Activated CD4-positive, alpha-beta T cell treated with anti-CD3 and anti-CD28 coated beads, Interleukin-2, amount 50 U/mL, for 4 hours (primary cell): Measurements from ENCODE around the gene WAC.
"Not testable (repeated sequence)": the region's sequence is repeated elsewhere in the genome, so short reads cannot be mapped to it uniquely, and the experiment has no call there.

ENCODE experiments used
- DNase-seq, 2 experiments: peaks; one replicate each; pipeline ENCODE4 v3.0.0-alpha.2; 2020

The WAC gene

DNA sequence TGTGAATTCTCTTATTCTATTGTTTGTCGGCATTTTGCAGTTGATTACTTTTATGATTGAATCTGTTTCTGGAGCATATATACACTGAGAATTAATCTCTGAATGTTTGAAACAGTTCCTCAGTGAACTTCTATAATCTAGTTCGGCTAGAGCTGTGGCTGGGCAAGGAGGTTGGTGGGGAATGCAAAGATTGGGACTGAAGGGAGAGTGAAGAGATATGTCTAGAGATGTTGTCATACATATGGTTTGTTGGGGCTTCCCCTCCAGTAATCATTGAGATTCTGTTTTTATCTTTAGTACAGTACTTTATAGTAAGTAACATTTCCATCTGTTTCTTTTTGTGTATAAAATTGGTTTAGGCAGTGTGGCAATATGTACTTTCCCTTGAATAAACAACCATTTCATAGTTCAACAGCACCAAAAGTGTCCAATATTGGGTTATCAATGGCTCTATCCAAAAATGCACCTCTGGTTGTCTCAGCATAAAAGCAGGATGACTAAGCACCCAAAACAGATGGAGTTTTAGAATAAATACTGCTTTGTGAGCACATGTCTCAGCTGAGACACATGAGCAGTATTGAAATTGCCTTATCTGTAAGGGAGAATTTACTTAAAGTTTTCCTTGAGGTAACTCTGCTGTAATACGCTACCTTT lies 36.7 kb downstream of the WAC start:
- DNase-seq = no peak

DNA sequence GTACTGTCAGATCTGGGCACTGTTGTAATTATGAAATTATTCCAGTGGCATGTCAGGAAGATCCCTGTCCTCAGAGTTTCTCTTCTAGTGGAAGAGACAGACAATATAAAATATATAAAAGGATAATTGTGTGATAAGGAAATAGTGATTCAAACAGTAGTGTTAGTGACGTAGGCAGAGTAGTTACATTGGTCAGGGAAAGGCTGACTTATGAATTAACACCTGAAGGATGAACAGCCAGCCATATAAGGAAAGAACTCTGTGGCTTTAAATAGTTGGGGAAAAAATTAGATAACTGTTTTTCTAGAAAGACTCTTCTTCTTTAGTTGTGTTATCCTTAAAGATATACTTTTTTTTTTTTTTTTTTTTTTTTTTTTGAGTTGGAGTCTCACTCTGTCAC lies 37.7 kb downstream of the WAC start:
- no peak for DNase-seq

DNA sequence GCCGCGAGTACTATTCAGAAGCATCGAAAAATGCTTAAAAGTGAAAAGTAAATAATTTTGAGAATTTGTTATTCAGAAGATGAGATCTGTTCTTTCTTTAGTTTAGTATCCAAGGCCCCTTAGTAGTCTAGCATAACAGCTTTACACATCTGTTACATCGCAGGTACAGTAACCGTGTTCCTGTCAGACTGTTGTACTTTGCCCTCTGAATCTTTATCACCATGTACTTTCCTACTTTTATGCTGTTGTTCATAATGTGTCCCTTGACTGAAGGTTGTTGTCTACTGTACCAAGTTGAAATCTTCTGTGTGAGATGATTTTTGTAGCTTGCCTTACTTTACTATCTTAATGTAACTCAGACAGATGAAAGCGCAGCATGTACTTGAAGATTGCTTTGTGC lies 38.3 kb downstream of the WAC start:
- no peak for DNase-seq

DNA sequence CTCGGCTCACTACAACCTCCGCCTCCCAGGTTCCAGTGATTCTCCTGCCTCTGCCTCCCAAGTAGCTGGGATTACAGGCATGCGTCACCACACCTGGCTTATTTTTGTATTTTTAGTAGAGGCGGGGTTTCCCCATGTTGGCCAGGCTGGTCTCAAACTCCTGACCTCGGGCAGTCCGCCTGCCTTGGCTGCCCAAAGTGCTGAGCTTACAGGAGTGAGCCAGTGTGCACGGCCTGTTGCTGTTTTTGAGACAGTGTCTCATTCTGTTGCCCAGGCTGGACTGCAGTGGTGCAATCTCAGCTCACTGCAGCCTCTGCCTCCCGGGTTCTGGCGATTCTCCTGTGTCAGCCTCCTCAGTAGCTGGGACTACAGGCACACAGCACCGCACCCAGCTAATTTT lies 41.3 kb downstream of the WAC start:
- not testable (repeated sequence) for DNase-seq

DNA sequence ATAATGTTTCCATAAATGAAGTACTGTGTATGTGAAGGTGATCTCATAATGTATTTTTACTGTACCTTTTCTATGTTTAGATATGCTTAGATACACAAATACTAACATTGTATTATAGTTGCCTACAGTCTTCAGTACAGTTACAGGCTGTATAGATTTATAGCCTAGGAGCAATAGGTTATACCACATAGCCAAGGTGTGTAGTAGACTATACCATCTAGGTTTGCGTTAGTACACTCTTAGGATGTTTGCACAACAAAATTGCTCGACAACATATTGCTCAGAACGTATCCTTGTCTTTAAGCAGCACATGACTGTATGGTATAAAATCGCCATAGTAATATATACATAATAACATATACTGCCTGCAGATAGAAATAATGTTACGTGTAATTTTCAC lies 42.9 kb downstream of the WAC start:
- DNase-seq = no peak

DNA sequence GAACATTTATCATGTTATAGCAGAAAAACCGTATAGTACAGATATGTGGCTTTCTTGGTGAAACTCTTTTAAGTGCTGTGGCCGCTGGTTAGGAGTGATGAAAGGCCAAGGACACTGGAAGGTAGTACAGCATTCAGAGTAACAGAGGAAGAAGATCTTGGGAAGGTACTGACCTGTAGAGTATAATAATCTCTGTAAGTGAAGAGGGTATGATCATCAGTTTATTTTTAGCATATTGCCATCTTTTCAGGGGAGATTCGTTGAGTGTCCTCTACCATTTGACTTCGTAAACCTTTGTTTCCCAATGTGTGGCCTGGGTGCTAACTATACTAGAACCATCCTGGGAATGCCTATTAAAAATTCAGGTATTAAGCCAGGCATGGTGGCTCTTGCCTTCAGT lies 44.6 kb downstream of the WAC start:
- DNase-seq = no peak

DNA sequence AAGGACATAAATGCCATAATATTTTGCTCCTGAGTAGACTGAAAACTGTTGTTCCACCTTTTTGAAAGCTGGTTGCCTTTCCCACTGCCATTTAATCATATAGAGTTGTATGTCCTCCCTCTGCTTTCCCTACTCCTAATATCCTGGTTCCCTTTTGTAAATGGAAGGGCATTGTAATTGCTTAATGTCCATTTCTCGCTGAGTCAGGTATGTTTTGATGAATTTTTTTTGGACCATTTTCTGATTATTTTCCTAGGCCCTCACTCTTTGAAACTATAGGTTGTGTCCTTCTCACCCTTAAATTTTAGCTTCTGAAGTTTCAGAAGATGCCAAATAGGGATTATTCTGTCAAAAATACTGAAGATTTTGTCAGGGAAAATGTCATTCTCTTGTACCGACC lies 45.5 kb downstream of the WAC start:
- no peak for DNase-seq

DNA sequence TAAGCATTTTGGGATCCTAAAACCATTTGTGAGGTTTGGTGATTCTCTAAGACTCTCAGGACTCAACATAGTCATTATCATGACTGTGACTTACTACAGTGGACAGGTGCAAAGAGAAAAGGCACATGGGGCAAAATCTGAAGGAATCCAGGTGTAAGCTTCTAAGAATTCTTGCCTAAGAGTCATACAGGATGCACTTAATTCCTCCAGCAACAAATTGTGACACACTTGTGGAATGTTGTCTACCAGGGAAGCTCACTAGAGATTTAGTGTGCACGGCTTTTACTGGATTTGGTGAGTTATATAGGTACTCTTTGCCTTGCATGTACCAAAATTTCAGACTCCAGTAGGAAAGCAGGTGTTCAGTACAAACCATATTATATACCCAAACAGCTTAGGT lies 47.9 kb downstream of the WAC start:
- DNase-seq = no peak

DNA sequence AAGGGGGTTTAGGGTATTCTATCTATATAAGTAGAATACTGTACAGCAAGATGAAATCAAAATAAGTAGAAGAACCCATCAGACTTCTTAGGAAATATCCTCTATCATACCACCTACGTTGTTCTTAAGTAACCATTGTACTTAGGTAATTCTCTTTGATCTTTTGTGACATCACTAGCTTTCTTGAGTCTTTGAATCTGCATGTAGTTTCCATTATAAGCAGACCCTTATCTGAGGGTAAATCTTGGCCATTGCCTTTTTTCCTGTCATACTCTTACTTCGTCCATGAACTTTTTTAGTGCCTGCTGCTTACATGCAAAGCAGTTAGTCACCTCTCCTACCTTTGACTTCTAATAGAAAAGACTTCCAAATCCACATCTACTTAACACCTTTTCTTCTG lies 49.0 kb downstream of the WAC start:
- no peak for DNase-seq

DNA sequence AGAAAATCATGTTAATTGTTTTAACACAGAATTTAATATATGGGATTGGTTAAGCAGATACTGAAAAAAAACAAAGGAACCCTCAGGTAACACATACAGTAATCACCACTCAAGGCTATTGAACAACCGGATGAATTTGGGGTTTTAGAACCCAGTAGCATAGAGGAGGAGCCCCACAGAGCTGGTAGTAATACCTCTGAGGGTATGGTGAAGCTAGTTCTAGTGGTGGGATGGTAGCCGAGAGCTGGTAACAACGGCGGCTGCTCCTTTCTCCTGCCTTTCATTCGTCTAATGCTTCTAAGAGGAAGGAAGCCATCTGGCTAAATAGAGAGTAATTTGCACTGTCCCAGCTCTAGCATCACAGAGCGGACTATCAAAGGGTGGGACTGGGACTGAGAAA lies 52.2 kb downstream of the WAC start:
- DNase-seq = no peak

DNA sequence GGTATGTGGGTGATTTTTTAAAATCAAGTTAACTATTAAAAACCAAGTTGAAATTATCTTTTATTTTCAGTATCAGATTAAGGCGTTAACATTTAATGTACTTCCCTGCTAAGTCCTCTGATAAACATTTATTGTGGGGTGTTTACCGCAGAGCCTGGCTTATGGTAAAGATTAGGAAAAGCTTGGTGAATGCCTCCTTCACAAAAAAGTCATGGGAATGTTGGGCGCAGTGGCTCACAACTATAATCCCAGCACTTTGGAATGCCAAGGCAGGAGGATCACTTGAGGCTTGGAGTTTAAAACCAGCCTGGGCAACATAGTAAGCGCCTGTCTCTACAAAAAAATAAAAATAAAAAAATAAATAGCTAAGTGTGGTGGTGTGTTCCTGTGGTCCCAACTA lies 53.3 kb downstream of the WAC start:
- no peak for DNase-seq

DNA sequence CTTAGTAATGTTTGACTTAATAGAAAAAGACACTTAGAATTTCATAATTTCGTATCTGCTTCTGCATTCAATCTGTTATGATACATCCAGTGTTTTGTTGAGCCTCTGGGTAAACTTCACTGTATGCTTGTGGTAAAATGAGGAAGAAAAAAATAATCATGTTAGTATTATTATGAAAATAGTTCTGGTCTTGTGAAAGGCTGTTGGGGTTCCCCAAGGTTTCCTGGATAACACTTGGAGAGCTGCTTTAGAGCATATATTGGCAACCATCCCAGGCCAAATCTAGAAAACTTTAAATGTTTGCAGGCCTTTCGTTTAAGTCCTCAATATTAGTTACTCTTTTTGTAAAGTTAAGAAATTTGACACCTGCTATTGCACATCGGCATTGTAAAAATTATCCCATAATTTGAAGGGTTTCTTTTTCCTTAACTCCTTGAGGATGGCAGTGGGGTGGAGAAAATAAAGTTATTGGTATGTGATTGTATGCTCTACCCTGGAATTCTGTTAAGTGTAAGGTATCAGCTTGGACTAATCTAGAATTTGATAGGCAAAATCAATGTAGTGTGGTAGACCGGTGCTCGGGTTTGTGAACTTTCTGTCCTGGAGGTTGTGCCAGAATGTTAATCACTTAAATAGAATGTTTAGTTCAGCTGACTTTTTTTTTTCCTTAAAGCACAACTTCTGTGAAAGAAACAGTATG lies 54.5 kb downstream of the WAC start:
- no peak for DNase-seq

DNA sequence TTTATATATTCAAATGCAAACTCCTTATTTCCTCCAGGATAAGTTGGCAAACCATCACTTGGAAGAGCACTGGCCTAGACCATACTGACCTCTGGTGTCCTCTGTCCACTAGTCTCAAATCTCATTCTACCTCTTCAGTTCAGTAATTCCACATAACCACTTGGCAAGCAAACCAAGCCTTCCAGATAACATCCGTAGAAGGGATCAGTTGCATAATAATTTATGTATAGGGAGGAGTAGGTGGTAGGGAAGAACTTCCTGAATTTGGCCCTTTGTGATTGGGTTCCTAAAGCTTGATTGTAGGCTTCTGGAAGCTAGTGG lies 55.0 kb downstream of the WAC start:
- no peak for DNase-seq

DNA sequence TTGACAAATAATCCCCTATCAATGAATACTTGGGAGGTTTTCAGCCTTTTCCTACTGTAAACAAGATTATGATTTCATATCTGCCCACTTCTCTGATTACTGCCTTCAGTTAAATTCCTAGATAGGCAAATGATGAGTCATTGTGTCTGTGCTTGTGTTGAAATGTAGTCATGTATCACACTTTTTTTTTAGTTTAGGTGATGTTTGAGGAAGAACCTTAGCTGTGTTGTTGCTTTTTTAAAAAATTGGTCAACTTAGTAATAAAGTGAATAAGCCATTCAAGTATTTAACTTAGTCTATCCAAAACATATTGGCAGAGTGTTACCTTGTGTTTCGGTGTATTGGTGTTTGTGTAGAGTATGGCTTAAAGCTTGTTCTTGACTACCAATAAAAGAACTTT lies 60.0 kb downstream of the WAC start:
- DNase-seq = no peak

DNA sequence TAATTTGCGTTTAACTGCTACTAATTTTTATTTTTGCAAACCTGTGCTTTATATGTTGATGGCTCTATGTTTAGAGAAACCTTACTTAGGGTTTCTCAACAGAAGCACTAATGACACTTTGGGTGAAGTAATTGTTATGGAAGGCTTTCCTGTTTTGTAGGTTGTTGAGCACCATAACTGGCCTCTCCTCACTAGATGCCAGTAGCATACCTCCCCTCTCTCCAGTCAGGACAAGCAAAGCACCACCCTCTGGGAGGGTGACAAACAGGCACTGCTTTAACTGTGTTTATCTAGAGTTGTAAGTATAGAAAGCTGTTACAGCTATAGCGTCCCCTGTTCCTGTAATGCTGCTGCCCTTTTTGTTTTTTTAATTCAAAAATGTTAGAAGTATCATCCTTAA lies 60.9 kb downstream of the WAC start:
- DNase-seq = no peak

DNA sequence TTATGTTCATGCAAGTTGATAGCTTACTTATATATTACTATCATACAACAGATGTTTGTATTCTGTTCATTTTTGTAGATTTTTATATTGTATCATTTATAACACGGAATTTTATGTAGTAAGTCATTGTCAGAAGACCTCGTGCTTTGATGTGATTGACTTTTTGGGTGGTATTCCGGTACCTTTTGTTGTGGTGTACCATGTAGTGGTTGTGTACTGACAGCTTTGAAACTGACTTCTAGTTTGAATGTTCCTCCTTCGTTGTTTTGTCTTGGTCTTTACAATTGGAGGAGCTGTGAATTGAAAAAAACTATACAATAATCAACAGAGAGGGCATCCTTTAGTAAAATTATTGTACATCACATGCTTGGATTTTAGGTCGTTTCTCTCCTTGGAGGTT lies 61.5 kb downstream of the WAC start:
- DNase-seq = no peak

DNA sequence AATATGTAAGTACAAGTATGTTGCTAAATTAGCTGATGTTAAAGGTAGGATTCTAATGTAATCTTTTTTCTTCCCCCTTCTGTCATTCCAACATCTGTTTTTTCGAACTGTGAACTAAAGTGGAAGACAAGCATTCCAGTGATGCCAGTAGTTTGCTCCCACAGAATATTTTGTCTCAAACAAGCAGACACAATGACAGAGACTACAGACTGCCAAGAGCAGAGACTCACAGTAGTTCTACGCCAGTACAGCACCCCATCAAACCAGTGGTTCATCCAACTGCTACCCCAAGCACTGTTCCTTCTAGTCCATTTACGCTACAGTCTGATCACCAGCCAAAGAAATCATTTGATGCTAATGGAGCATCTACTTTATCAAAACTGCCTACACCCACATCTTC lies 62.7 kb downstream of the WAC start:
- no peak for DNase-seq

DNA sequence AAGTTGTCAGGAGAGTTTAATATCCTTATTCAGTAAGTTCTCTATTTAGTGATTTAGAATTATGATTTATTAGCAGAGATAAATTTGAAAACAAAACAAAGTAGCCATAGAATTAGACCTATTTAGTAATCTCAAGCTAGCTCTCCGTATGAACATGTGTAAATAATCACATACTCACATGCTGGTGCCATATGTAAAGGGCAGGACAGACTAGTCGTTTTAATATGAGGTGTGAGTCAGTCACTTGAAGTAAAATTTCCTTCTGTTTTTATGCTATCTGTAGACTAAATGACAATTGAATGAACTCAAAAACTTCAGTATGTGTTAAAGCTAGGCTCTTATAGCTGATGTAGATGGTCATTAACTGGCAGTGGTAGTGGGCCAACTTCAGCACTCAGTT lies 67.1 kb downstream of the WAC start:
- no peak for DNase-seq

DNA sequence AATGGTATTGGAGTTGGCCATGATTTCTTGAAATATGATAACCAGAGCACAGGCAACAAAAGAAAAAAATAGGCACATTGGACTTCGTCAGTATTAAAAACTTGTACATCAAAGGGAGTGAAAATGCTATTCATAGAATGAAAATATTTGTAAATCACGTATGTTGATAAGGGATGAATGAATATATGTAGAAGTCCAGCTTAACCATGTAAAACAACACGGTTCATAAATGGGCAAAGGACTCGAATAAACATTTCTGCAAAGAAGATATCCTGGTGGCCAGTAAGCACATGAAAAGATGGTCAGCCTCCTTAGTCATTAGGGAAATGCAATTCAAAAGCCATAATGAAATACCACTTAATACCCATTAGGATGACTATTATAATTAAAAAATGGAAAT lies 68.1 kb downstream of the WAC start:
- no peak for DNase-seq

DNA sequence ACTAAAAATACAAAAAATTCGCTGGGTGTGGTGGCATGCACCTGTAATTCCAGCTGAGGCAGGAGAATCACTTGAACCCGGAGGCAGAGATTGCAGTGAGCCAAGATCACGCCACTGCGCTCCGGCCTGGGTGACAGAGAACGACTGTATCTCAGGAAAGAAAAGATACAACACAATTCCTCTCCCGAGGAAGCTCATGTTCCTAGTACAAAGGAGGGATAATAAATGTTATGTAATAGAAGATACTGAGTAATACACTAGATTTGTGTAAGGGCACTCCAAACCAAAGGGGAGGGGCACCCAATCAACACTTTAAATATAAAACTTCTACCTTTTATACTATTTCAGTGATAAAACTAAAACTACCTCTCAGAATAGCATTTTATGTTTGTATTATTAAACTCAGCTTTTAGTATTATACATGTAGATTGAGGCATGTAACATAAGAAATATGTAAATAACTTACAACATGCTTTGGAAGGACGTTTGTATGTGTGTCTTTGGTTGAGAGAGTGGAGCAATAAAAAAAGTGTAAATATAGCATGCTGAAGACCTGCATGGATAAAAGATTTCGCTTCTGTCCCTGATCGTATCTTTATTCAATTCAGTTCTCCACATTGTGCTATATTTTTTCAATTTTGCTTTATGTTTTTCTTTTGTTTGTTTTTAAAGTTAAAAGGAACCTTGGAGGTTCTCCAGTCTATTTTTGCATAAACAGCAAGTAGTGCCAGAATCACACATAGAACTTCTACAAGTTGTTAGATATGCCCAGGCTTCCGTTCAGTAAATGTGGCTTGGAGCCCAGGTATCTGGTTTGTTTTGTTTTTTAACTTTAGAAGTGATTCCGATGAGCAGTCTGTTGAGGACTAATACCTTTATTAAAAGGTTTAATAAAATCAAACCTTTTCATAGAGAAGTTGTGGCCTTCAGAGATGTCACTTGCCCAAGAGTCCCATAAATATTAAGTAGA lies 71.9 kb downstream of the WAC start:
- no peak for DNase-seq

DNA sequence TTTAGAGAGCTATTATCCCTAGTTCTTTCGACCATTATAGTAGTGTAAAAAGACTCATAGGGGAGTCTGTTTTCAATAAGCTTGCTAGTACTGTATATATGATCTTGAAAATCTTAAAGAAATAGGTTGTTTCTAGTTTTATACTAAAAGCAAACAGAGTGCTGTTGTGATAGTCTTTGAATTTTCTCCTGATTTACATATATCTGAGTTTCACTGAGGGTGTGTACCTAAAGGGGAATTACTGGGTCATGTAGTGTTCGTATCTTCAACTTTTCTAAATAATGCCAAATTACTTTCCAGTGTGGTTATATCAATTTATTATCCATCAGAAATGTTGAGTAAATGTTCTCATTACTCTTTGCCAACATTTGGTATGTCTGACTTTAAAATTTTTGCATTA lies 73.7 kb downstream of the WAC start:
- no peak for DNase-seq

DNA sequence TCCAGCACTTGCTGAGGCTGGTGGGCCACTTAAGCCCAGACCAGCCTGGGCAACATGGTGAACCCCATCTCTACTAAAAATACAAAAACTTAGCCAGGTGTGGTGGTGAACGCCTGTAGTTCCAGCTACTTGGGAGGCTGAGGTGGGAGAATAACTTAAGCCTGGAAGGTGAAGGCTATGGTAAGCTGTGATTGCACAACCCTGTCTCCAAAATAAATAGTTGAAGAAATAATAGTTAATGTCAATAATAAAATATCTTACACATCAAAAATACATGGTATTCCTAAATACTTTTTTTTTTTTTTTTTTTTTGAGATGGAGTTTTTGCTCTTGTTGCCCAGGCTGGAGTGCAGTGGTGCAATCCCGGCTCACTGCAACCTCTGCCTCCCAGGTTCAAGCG lies 76.7 kb downstream of the WAC start:
- DNase-seq = not testable (repeated sequence)

DNA sequence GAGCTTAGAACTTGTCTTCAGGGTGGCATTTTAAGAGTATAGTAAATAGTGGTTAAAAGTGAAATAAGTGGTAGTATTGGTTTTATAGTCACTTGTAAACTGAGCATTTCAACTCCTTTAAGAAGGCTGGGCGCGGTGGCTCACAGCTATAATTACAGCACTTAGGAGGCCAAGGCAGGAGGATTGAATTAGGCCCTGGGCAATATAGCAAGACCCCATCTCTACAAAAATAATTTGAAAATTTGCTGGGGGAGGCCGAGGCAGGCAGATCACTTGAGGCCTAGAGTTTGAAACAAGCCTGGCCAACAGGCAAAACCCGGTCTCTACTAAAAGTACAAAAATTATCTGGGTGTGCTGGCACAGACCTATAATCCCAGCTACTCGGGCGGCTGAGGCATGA lies 80.0 kb downstream of the WAC start:
- no peak for DNase-seq

DNA sequence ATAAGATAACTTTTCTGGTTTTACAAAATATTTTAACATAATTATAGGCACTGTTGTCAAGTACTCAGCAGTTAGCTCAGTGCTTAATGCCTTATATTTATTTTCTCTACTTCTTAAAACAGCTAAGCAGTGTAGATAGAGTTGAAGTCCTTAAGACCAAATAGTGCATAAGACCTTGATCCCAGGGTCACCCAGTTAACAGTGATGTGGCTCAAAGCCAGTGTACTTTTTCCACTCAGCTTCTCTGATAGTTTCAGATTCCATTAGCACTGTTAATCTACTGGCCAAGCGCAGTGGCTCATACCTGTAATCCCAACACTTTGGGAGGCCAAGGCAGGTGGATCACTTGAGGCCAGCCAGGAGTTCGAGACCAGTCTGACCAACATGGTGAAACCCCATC lies 83.6 kb downstream of the WAC start:
- no peak for DNase-seq
